ENCODE results near the gene ADIRF. TPM values are rescaled to one million over a fixed set of nuclear protein-coding genes. Genes with fewer than 3 reads are reported as not detected.
A peak's percentile ranks its signal among the peaks of the same experiment; 100 is the strongest.

ADIRF gene
- polyA plus RNA-seq, 1 donor from 2014 or later = not detected

- H3K4me3 Mint-ChIP-seq = no peak overlapping the region
- peaks cover 9% of the 10 kb centered on the region for H3K27me3 Mint-ChIP-seq
- no peaks in the 10 kb centered on the region for H3K36me3 Mint-ChIP-seq
- no peak overlapping the region for H3K27ac Mint-ChIP-seq
- no peaks in the 10 kb centered on the region for H3K9me3 Mint-ChIP-seq
- H3K4me1 Mint-ChIP-seq = peaks cover 4 to 13% (median 13%) of the 10 kb centered on the region in 3 donors
Observed at GRCh38 chr10:86961481-86962091, 6.7 kb upstream of the ADIRF start.

- no peak overlapping the region for H3K27ac Mint-ChIP-seq
- no peaks in the 10 kb centered on the region for H3K9me3 Mint-ChIP-seq
- H3K4me3 Mint-ChIP-seq = no peak overlapping the region
- no peaks in the 10 kb centered on the region for H3K36me3 Mint-ChIP-seq
- H3K4me1 Mint-ChIP-seq = peaks cover 5 to 15% (median 14%) of the 10 kb centered on the region in 3 donors
- peaks cover 7% of the 10 kb centered on the region for H3K27me3 Mint-ChIP-seq
Observed at GRCh38 chr10:86962136-86962980, 5.9 kb upstream of the ADIRF start.

GRCh38 chr10:86962981-86963310, 5.3 kb upstream of the ADIRF start:
- Mint-ChIP-seq H3K27ac (no peak overlapping the region), H3K4me1 (peaks cover 5 to 16% (median 15%) of the 10 kb centered on the region in 3 donors), H3K9me3 (no peaks in the 10 kb centered on the region), H3K36me3 (no peaks in the 10 kb centered on the region), H3K4me3 (no peak overlapping the region), H3K27me3 (peaks cover 6% of the 10 kb centered on the region)

DNA sequence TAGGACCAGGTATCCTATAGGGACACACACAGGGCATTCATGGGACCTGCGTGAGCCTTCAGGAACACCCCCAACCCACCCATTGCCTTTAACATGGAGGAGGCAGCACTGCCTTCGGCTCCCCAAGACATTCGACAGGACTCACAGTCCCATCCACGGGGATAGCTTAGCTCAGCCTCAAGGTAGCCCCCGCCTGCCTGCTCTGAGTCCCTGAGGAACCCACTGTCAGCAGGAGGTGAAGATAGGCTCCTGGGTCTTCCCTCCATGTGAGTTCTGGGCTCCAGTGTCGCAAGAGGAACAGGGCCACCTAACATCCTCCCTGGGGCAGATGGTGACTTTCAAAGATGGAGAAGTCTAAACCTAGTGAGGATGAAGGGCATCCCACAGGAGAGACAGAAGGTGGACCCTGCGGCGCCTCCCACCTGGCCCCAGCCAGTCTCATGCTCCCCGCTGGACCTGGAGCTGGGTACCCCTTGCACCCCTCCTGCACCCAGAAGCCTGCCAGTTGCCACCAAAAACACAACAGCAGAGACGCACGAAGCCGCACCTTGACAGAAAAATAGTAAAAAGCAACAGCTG, 4.9 kb upstream of the ADIRF start:
- Mint-ChIP-seq H3K36me3 (no peaks in the 10 kb centered on the region), H3K27me3 (peaks cover 6% of the 10 kb centered on the region), H3K27ac (no peak overlapping the region), H3K9me3 (no peaks in the 10 kb centered on the region), H3K4me3 (no peak overlapping the region), H3K4me1 (peaks cover 5 to 16% (median 15%) of the 10 kb centered on the region in 3 donors)

GRCh38 chr10:86964061-86964846, 4.0 kb upstream of the ADIRF start:
- Mint-ChIP-seq H3K36me3 (no peaks in the 10 kb centered on the region), H3K4me3 (peak overlapping the region in 1 of 4 donors; percentile 45), H3K4me1 (peaks cover 5 to 16% (median 15%) of the 10 kb centered on the region in 3 donors), H3K27me3 (peaks cover 11% of the 10 kb centered on the region), H3K9me3 (no peaks in the 10 kb centered on the region), H3K27ac (no peak overlapping the region)

- Mint-ChIP-seq H3K9me3 (no peaks in the 10 kb centered on the region), H3K4me1 (peaks cover 5 to 16% (median 15%) of the 10 kb centered on the region in 3 donors), H3K27me3 (peaks cover 9% of the 10 kb centered on the region), H3K4me3 (peak overlapping the region in 1 of 4 donors; percentile 45), H3K36me3 (no peaks in the 10 kb centered on the region), H3K27ac (no peak overlapping the region)
Observed at GRCh38 chr10:86964847-86965190, 3.5 kb upstream of the ADIRF start.

GRCh38 chr10:86965986-86966654, 2.2 kb upstream of the ADIRF start:
- Mint-ChIP-seq H3K27ac (peak overlapping the region in 1 of 3 donors; percentile 7), H3K9me3 (no peaks in the 10 kb centered on the region), H3K4me1 (peaks cover 5 to 21% (median 15%) of the 10 kb centered on the region in 3 donors), H3K27me3 (peaks cover 7% of the 10 kb centered on the region), H3K4me3 (peak overlapping the region; percentile 25 to 91 (median 84)), H3K36me3 (no peaks in the 10 kb centered on the region)

- Mint-ChIP-seq H3K4me1 (peaks cover 5 to 23% (median 18%) of the 10 kb centered on the region in 3 donors), H3K9me3 (no peaks in the 10 kb centered on the region), H3K36me3 (no peaks in the 10 kb centered on the region), H3K27ac (no peak overlapping the region), H3K27me3 (peaks cover 7% of the 10 kb centered on the region), H3K4me3 (peak overlapping the region in 1 of 4 donors; percentile 73)
Observed at GRCh38 chr10:86967481-86967941, 771 bp upstream of the ADIRF start.

DNA sequence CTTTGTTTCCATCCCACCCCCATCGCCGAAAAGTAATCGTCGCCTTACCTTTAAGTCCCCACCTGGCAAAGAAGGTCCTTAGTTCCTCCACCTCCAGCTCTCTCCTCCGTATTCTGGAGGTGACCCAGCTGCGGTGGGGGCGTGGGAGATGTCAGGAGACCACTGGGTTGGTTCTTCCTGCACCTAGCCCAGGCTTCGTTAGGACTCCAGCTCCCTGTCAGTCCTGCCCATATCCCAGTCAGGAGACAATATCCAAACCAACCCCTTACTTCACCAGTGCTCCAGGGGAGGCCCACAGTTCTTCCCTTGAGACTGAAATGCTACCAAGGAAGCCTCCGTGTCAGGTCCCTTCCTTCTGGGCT, 693 bp downstream of the ADIRF start:
- no peaks in the 10 kb centered on the region for H3K9me3 Mint-ChIP-seq
- H3K27me3 Mint-ChIP-seq = peaks cover 7% of the 10 kb centered on the region
- peak overlapping the region in 1 of 4 donors; percentile 72 for H3K4me3 Mint-ChIP-seq
- no peaks in the 10 kb centered on the region for H3K36me3 Mint-ChIP-seq
- peak overlapping the region in 1 of 3 donors; percentile 47 for H3K27ac Mint-ChIP-seq
- H3K4me1 Mint-ChIP-seq = peaks cover 5 to 25% (median 20%) of the 10 kb centered on the region in 3 donors

DNA sequence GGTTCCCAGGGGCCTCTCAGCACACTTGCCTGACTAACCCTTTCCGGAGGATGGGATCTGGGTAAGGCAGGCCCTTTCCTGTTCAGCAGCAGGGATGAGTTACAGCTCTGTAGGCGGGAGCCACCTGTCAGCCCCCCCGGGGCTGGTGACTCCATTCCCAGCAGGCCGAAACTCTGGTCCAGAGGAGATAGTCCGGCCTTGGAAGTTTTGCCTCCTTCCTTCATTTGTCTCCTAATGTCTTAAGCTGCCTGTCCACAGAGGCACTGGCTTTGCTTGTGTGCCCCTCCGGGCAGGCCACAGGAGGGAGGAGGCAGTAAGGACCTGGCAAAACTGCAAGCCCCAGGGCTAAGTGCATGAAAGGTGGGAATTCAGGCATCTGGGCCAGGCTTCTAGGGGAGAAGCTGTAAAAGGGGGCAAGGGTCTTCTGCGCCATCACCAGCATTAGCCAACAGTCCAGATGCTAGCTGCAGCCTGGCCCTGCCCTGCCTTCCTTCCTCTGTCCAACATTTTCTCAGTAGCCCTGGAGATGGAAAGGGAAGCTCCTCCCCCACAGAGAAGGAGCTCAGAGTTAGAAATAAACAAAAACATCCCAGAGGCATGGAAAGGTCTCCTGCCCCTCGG, 1.2 kb downstream of the ADIRF start:
- Mint-ChIP-seq H3K9me3 (no peaks in the 10 kb centered on the region), H3K4me3 (peak overlapping the region in 3 of 4 donors; percentile 72 to 97 (median 76)), H3K4me1 (peaks cover 5 to 25% (median 18%) of the 10 kb centered on the region in 3 donors), H3K27me3 (peaks cover 7% of the 10 kb centered on the region), H3K27ac (peak overlapping the region in 1 of 3 donors; percentile 47), H3K36me3 (no peaks in the 10 kb centered on the region)

DNA sequence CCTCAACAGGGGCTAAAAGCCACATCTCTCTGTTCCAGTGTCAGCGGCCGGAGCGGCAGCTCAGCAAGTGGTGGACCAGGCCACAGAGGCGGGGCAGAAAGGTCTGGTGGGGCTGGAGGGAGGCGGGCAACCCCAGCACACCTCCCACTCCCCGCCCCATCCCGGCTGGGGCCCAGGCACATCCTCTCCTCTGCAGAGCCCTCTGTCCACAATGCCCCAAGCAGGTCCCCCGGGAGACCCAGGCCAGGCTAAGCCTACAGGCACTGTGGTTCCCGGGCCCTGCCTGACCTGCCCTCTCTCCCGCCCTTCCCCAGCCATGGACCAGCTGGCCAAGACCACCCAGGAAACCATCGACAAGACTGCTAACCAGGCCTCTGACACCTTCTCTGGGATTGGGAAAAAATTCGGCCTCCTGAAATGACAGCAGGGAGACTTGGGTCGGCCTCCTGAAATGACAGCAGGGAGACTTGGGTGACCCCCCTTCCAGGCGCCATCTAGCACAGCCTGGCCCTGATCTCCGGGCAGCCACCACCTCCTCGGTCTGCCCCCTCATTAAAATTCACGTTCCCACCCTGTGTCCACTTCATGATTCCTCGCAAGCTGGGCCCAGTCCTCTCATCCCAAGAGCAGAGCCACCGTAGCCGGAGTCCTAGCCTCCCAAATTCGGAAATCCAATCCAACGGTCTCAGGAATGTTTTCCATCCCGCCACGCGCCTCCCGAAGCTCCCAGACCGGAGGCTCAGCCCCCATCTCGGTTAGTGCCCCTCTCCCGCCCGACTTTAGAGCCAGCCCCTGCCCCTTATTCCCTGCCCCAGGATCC, 2.1 kb downstream of the ADIRF start:
- H3K36me3 Mint-ChIP-seq = no peaks in the 10 kb centered on the region
- peaks cover 5% of the 10 kb centered on the region for H3K27me3 Mint-ChIP-seq
- no peaks in the 10 kb centered on the region for H3K9me3 Mint-ChIP-seq
- H3K4me1 Mint-ChIP-seq = peaks cover 5 to 23% (median 18%) of the 10 kb centered on the region in 3 donors
- H3K4me3 Mint-ChIP-seq = peak overlapping the region; percentile 72 to 97 (median 88)
- H3K27ac Mint-ChIP-seq = peak overlapping the region; percentile 47 to 90 (median 90)

DNA sequence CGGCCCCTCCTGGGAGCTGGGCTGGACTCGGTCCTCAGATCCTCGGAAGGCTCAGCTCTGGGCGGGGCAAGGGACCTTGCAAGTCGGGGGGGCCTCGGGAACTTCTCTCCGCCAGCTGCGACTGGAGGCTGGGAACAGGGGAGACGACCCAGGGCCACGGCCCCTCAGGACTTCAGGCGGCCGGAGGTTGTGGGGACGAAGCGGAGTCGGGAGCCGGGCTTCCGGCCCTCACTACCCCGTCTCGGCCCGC, 2.6 kb downstream of the ADIRF start:
- peaks cover 5 to 18% (median 15%) of the 10 kb centered on the region in 3 donors for H3K4me1 Mint-ChIP-seq
- peak overlapping the region; percentile 72 to 97 (median 88) for H3K4me3 Mint-ChIP-seq
- H3K36me3 Mint-ChIP-seq = no peaks in the 10 kb centered on the region
- H3K27ac Mint-ChIP-seq = peak overlapping the region; percentile 47 to 90 (median 90)
- peaks cover 5% of the 10 kb centered on the region for H3K27me3 Mint-ChIP-seq
- H3K9me3 Mint-ChIP-seq = no peaks in the 10 kb centered on the region

DNA sequence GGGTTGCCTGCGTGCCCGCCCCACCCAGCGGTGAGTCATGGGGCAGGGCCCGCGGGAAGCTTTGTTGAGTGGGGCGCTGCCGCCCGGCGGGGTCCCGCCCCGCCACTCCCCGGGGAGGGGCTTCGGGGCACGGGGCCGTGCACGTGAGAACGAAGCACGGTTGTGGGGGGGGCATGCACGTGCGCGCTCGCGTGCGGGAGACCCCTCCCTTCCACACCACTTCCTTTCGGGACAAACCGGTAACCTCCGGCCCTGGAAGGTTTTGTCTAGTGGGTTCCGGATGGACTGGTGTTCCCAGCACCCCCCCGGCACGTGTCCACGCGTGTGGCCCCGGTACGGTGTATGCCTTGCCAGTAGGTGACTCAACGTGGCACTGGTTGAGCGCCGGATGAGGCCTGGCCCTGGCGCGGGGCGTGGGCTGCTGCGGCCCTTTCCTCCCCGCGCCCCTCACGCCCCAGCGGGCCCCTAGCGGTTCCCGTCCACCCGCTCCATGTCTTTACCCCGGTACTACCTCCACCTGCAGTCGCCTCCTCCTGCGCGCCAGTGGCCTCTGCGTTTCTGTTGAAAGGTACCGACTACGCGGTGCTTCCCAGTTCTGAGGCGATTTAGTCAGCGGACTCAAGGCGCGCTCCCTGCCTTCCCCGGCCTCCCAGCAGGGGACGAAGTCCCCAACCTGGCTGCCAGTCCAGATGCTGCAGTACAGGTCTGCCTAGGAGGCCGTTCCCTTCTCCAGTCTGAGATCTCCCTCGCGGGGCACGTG, 3.1 kb downstream of the ADIRF start:
- Mint-ChIP-seq H3K4me1 (peaks cover 3 to 14% (median 10%) of the 10 kb centered on the region in 3 donors), H3K9me3 (no peaks in the 10 kb centered on the region), H3K27me3 (peaks cover 5% of the 10 kb centered on the region), H3K36me3 (no peaks in the 10 kb centered on the region), H3K4me3 (peak overlapping the region; percentile 82 to 97 (median 88)), H3K27ac (peak overlapping the region; percentile 84 to 96 (median 95))
